PC-3 (cell line): Measurements from ENCODE around the gene ZNF655.

Experiments used
- EZH2 ChIP-seq: fragments of 300-600 bp; sonication (generic); IDR thresholded peaks from one replicate; pipeline ENCODE4 v1.6.1; 2017; ENCODE audit warnings: antibody characterized with exemption, mild to moderate bottlenecking, low read length; ENCODE audit not compliant: unreplicated experiment
- TF ChIP-seq, protein P1 (sequence below): fragments of 300-600 bp; sonication (generic); conservative IDR thresholded peaks from 2 replicates; pipeline ENCODE4 v1.5.1; 2017; ENCODE audit warnings: antibody characterized with exemption, low read depth, mild to moderate bottlenecking, low read length

DNA sequence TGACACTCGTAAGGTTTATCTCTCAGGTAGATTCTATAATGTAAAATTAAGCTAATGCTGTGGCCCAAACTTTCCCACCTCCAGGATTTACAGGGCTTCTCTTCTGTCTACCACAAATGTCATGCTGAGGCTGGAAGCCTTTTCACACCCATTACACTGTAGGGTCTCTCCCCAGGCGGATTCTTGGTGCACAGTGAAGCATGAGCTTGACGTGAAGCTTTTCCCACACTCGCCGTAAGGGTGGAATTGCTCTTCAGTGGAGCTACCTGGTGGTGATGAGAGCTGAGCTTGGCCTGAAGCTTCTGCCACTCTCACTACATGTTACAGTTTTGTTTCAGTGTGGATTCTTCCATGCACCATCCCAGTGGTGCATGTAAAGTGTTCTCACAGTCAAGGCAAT is 17.9 kb upstream of the ZNF655 start:
- no peak for TF ChIP-seq EZH2
- TF ChIP-seq, protein P1, sequence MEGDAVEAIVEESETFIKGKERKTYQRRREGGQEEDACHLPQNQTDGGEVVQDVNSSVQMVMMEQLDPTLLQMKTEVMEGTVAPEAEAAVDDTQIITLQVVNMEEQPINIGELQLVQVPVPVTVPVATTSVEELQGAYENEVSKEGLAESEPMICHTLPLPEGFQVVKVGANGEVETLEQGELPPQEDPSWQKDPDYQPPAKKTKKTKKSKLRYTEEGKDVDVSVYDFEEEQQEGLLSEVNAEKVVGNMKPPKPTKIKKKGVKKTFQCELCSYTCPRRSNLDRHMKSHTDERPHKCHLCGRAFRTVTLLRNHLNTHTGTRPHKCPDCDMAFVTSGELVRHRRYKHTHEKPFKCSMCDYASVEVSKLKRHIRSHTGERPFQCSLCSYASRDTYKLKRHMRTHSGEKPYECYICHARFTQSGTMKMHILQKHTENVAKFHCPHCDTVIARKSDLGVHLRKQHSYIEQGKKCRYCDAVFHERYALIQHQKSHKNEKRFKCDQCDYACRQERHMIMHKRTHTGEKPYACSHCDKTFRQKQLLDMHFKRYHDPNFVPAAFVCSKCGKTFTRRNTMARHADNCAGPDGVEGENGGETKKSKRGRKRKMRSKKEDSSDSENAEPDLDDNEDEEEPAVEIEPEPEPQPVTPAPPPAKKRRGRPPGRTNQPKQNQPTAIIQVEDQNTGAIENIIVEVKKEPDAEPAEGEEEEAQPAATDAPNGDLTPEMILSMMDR = no peak
